Testis (tissue), 3 donors: ENCODE measurements around the gene DGKD. TPM values are rescaled to one million over a fixed set of nuclear protein-coding genes. Genes with fewer than 3 reads are reported as not detected.

Experiments used
- DNase-seq: peaks from one replicate; pipeline ENCODE4 v3.0.0-alpha.2; 2019
- H3K27ac ChIP-seq, 2 donors: fragments of 200-600 bp; sonication (generic); one replicate each; pipeline ENCODE4 v1.5.1; 2019
- H3K27me3 ChIP-seq: fragments of 200-600 bp; sonication (generic); one replicate; pipeline ENCODE4 v1.5.1; 2019
- H3K36me3 ChIP-seq: fragments of 200-600 bp; sonication (generic); one replicate; pipeline ENCODE4 v1.5.1; 2017; ENCODE audit warnings: low read depth; ENCODE audit errors: missing control alignments
- H3K4me1 ChIP-seq: fragments of 200-600 bp; sonication (generic); one replicate; pipeline ENCODE4 v1.5.1; 2019
- H3K4me3 ChIP-seq, 2 donors: fragments of 200-600 bp; sonication (generic); one replicate each; pipeline ENCODE4 v1.5.1; 2017 to 2019
- H3K9me3 ChIP-seq: fragments of 200-600 bp; sonication (generic); one replicate; pipeline ENCODE4 v1.5.1; 2017
- CTCF ChIP-seq, 3 experiments: fragments of 450-650 bp in 2 of 3; fragments of 200-600 bp in 1 of 3; sonication (generic) in 1 of 3; IDR thresholded peaks; one replicate each; pipeline ENCODE4 v1.5.1; 2016 to 2019; ENCODE audit warnings: antibody characterized with exemption in 3 of 3, mild to moderate bottlenecking in 2 of 3, moderate library complexity in 1 of 3
- POLR2A ChIP-seq: fragments of 450-650 bp; IDR thresholded peaks from one replicate; pipeline ENCODE4 v1.6.1; 2017; ENCODE audit warnings: antibody characterized with exemption, mild to moderate bottlenecking, moderate library complexity
- WGBS, 2 donors: methylation state at CpG; one replicate each; pipeline ENCODE4 v1.1.5; 2018; 5-methylcytosine and 5-hydroxymethylcytosine counted together
- intact Hi-C: fragments of 100-400 bp; cut with DNase I; formaldehyde crosslinking; loops from one replicate; pipeline ENCODE4 v1.15.1; 2023; ENCODE audit warnings: low total_unique reads
- polyA plus RNA-seq: library from polyadenylated mRNA; stranded (reverse); fragments of 350-450 nt; fragmentation: Illumina TruSeq; extraction: RNeasy Lipid Tissue Mini Kit (QIAGEN cat#74804); gene quantifications from one replicate; pipeline ENCODE4 v1.2.3, GENCODE V29; 2014; ENCODE audit warnings: low read depth, low replicate concordance; ENCODE audit not compliant: insufficient read depth
- total RNA-seq, 2 donors: library from RNA; depleted of rRNA; stranded (reverse); fragments of >200 nt; gene quantifications; one replicate each; pipeline ENCODE4 v1.2.3, GENCODE V29; 2016

Gene DGKD
- total and polyA plus RNA-seq, 3 donors from 2014 or later = 65.1 to 80.1 (median 66.7) TPM

DNA sequence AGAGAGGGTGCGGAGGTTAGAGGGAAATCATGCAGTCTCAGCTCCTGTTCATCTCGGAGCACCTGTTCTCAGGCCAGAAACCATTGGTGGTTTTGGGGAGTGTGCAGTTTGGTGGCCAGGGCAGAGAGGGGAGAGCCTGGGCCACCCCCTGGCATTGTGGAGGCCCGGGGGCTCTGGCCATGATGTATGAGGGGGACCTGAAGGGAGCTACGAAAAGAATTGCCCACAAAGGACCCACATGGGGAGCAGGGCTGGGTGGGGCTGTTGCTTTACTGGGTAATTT lies 87.7 kb downstream of the DGKD start:
- Histone ChIP-seq H3K36me3 (no peaks in the 10 kb centered on the region), H3K9me3 (no peaks in the 10 kb centered on the region), H3K27ac (no peak overlapping the region), H3K4me1 (peaks cover 6% of the 10 kb centered on the region), H3K27me3 (no peaks in the 10 kb centered on the region), H3K4me3 (no peak overlapping the region)
- TF ChIP-seq CTCF (IDR thresholded peaks at IDR 0.05) (no peak), POLR2A (no peak)
- intact Hi-C loops = no loop called here
- DNase-seq = no peak
- 82 to 84% methylated on average over 4 of the region's 4 CpGs for WGBS, 2 donors

- H3K27me3 ChIP-seq = no peaks in the 10 kb centered on the region
- H3K9me3 ChIP-seq = no peaks in the 10 kb centered on the region
- WGBS, 2 donors = 58 to 73% methylated on average over 18 of the region's 18 CpGs
- no peaks in the 10 kb centered on the region for H3K36me3 ChIP-seq
- no peak overlapping the region for H3K4me3 ChIP-seq
- peak; percentile 87 for DNase-seq
- H3K27ac ChIP-seq = no peak overlapping the region
- TF ChIP-seq CTCF (IDR thresholded peaks at IDR 0.05) = peak; percentile 67 to 79 (median 76)
- TF ChIP-seq POLR2A = no peak
- H3K4me1 ChIP-seq = peaks cover 18% of the 10 kb centered on the region
- intact Hi-C loops = no loop called here
Measured at GRCh38 chr2:233443511-233444183, 89.4 kb downstream of the DGKD start.

DNA sequence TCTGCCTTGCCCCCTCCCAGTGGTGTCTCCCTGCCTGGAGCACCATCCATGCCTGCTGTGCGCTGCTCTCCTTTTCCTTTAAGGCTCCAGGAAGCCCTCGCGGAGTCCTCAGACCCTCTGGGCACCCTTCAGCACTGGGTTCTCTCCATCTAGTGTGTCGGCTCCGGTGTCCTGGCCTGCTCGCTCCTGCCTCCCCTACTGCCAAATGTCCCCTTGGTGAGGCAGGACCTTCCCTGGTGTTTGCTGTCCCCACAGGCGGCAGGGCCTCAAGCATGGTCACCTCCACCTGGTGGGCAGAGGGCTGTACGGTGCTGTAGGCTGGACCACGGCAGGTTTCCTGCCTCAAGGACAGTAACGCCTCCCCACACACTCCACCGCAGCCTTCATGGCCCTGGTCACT lies 90.2 kb downstream of the DGKD start:
- H3K9me3 ChIP-seq = no peaks in the 10 kb centered on the region
- no peak overlapping the region for H3K27ac ChIP-seq
- TF ChIP-seq POLR2A = no peak
- no peak for TF ChIP-seq CTCF (IDR thresholded peaks at IDR 0.05)
- intact Hi-C loops = no loop called here
- no peak overlapping the region for H3K4me3 ChIP-seq
- no peak for DNase-seq
- H3K4me1 ChIP-seq = peaks cover 14% of the 10 kb centered on the region
- H3K36me3 ChIP-seq = no peaks in the 10 kb centered on the region
- 95 to 96% methylated on average over 11 of the region's 11 CpGs for WGBS, 2 donors
- H3K27me3 ChIP-seq = no peaks in the 10 kb centered on the region

GRCh38 chr2:233445152-233445830 lies 91.0 kb downstream of the DGKD start:
- Histone ChIP-seq H3K27me3 (no peaks in the 10 kb centered on the region), H3K4me1 (peaks cover 14% of the 10 kb centered on the region), H3K4me3 (no peak overlapping the region), H3K27ac (no peak overlapping the region), H3K9me3 (no peaks in the 10 kb centered on the region), H3K36me3 (no peaks in the 10 kb centered on the region)
- WGBS, 2 donors = 94 to 97% methylated on average over 18 of the region's 18 CpGs
- intact Hi-C loops = no loop called here
- TF ChIP-seq POLR2A (no peak), CTCF (IDR thresholded peaks at IDR 0.05) (no peak)
- DNase-seq = no peak

GRCh38 chr2:233446121-233446520 lies 91.8 kb downstream of the DGKD start:
- intact Hi-C loops = no loop called here
- TF ChIP-seq CTCF (IDR thresholded peaks at IDR 0.05) (no peak), POLR2A (no peak)
- no peaks in the 10 kb centered on the region for H3K36me3 ChIP-seq

More at GRCh38 chr2:233446121-233446520, 91.8 kb downstream of the DGKD start:
- Histone ChIP-seq H3K4me1 (peaks cover 14% of the 10 kb centered on the region), H3K27me3 (no peaks in the 10 kb centered on the region), H3K4me3 (no peak overlapping the region), H3K9me3 (no peaks in the 10 kb centered on the region), H3K27ac (no peak overlapping the region)
- DNase-seq = no peak
- 83 to 89% methylated on average over 1 of the region's 1 CpG for WGBS, 2 donors
